ENCODE data around the gene SMAD3. TPM values are rescaled to one million over a fixed set of nuclear protein-coding genes. Genes with fewer than 3 reads are reported as not detected.

SMAD3 gene
- total RNA-seq, 2 donors from 2014 or later, result 57.0 to 94.9 TPM

- Mint-ChIP-seq H3K4me1 (no peaks in the 10 kb centered on the region), H3K27me3 (no peaks in the 10 kb centered on the region), H3K27ac (no peak overlapping the region), H3K36me3 (ENCODE audit: low read depth) (peaks cover 44% of the 10 kb centered on the region), H3K4me3 (no peak overlapping the region), H3K9me3 (no peaks in the 10 kb centered on the region)
- no peak for ATAC-seq (replicated peaks)
Measured at GRCh38 chr15:67210555-67211168, 145.3 kb downstream of the SMAD3 start.

GRCh38 chr15:67212684-67213367 lies 147.4 kb downstream of the SMAD3 start:
- no peak for ATAC-seq (replicated peaks)
- Mint-ChIP-seq H3K27me3 (no peaks in the 10 kb centered on the region), H3K9me3 (no peaks in the 10 kb centered on the region)

DNA sequence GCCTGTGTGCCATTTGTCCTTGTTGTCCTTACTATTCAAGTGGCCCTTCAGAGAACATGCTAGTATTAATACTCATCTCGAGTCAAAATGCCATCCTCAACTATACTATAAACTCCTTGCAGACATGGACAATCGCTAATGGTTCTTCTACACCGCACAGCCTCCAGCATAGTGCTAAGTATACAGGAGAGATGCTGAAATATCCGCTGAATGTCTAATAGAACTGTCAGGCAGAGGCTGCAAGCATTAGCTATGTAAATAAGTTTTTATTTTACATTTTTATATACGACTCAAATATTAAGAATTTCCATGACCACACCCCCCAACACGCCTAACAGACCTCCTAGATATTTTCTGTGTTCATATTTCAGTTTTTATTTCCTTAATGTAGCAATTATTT lies 149.7 kb downstream of the SMAD3 start:
- ATAC-seq (replicated peaks), result no peak
- H3K27ac Mint-ChIP-seq, result no peak overlapping the region
- H3K4me1 Mint-ChIP-seq, result peaks cover 12% of the 10 kb centered on the region
- no peak overlapping the region for H3K4me3 Mint-ChIP-seq
- peaks cover 37% of the 10 kb centered on the region for H3K36me3 Mint-ChIP-seq (ENCODE audit: low read depth)
- no peaks in the 10 kb centered on the region for H3K27me3 Mint-ChIP-seq
- no peaks in the 10 kb centered on the region for H3K9me3 Mint-ChIP-seq

More at GRCh38 chr15:67212684-67213367, 147.4 kb downstream of the SMAD3 start:
- Mint-ChIP-seq H3K4me1 (no peaks in the 10 kb centered on the region), H3K27ac (no peak overlapping the region), H3K36me3 (ENCODE audit: low read depth) (peaks cover 34% of the 10 kb centered on the region), H3K4me3 (no peak overlapping the region)

- Mint-ChIP-seq H3K4me1 (peaks cover 12% of the 10 kb centered on the region), H3K9me3 (no peaks in the 10 kb centered on the region), H3K36me3 (ENCODE audit: low read depth) (peaks cover 43% of the 10 kb centered on the region), H3K27ac (no peak overlapping the region), H3K4me3 (no peak overlapping the region), H3K27me3 (no peaks in the 10 kb centered on the region)
- no peak for ATAC-seq (replicated peaks)
Measured at GRCh38 chr15:67216859-67217258, 151.5 kb downstream of the SMAD3 start.

DNA sequence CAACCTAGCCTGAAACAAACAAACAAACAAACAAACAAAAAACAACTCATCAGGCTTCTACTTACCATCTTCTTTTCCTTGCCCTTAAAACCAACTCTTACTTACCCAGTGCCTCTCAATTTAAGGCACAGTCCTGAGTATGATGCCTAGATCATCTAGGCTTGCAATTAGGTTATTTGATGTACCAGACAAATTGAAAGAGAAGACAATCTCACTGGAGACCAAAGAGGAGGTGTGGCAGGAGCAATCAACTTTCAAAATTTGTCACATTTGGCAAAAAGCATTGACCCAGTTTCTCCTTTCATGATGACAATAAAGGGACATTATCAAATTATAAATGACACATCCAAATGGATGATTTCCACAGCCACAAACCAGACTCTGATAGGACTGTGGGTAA lies 153.0 kb downstream of the SMAD3 start:
- Mint-ChIP-seq H3K27ac (peak overlapping the region; percentile 74), H3K27me3 (no peaks in the 10 kb centered on the region), H3K4me3 (no peak overlapping the region), H3K36me3 (ENCODE audit: low read depth) (peaks cover 43% of the 10 kb centered on the region), H3K4me1 (peaks cover 12% of the 10 kb centered on the region), H3K9me3 (no peaks in the 10 kb centered on the region)
- ATAC-seq (replicated peaks), result peak; percentile 72

GRCh38 chr15:67219288-67219687 lies 153.9 kb downstream of the SMAD3 start:
- Mint-ChIP-seq H3K27ac (no peak overlapping the region), H3K36me3 (ENCODE audit: low read depth) (peaks cover 43% of the 10 kb centered on the region), H3K9me3 (no peaks in the 10 kb centered on the region), H3K27me3 (no peaks in the 10 kb centered on the region), H3K4me3 (no peak overlapping the region), H3K4me1 (peaks cover 12% of the 10 kb centered on the region)
- ATAC-seq (replicated peaks), result no peak

- H3K36me3 Mint-ChIP-seq (ENCODE audit: low read depth), result peaks cover 50% of the 10 kb centered on the region
- no peaks in the 10 kb centered on the region for H3K9me3 Mint-ChIP-seq
- ATAC-seq (replicated peaks), result no peak
- no peak overlapping the region for H3K27ac Mint-ChIP-seq
- H3K4me1 Mint-ChIP-seq, result peaks cover 8% of the 10 kb centered on the region
- no peaks in the 10 kb centered on the region for H3K27me3 Mint-ChIP-seq
- no peak overlapping the region for H3K4me3 Mint-ChIP-seq
Measured at GRCh38 chr15:67224889-67225288, 159.5 kb downstream of the SMAD3 start.

- no peak for ATAC-seq (replicated peaks)
- H3K4me1 Mint-ChIP-seq, result peaks cover 8% of the 10 kb centered on the region
Measured at GRCh38 chr15:67225336-67225735, 159.9 kb downstream of the SMAD3 start.

DNA sequence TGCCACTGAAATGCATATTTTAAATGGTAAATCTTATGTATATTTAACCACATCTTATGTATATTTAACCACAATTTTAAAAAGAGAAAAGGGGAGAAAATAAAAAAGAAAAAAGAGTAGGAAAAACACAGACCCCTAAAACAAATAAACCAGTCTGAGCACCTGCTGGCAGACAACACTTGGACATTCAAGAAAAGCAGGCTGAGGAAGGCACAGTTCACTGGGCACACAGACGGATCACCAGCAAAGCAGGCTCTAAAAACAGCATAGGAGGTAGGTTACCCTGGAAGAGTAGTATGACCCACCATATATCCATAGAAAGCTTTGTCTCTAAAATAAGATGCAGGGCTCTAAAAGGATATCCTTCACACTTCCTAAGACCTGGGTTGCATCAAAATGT lies 162.0 kb downstream of the SMAD3 start:
- ATAC-seq (replicated peaks), result no peak
- Mint-ChIP-seq H3K27me3 (no peaks in the 10 kb centered on the region), H3K9me3 (no peaks in the 10 kb centered on the region), H3K4me1 (peaks cover 8% of the 10 kb centered on the region), H3K27ac (no peak overlapping the region), H3K36me3 (ENCODE audit: low read depth) (peaks cover 70% of the 10 kb centered on the region), H3K4me3 (no peak overlapping the region)

More at GRCh38 chr15:67225336-67225735, 159.9 kb downstream of the SMAD3 start:
- Mint-ChIP-seq H3K4me3 (no peak overlapping the region), H3K36me3 (ENCODE audit: low read depth) (peaks cover 54% of the 10 kb centered on the region), H3K27ac (no peak overlapping the region), H3K9me3 (no peaks in the 10 kb centered on the region), H3K27me3 (no peaks in the 10 kb centered on the region)

- H3K36me3 Mint-ChIP-seq (ENCODE audit: low read depth), result peaks cover 74% of the 10 kb centered on the region
- H3K27ac Mint-ChIP-seq, result no peak overlapping the region
Measured at GRCh38 chr15:67227846-67228245, 162.4 kb downstream of the SMAD3 start.

GRCh38 chr15:67228286-67228685 lies 162.9 kb downstream of the SMAD3 start:
- Mint-ChIP-seq H3K27ac (no peak overlapping the region), H3K4me1 (peaks cover 8% of the 10 kb centered on the region), H3K9me3 (no peaks in the 10 kb centered on the region), H3K27me3 (no peaks in the 10 kb centered on the region), H3K36me3 (ENCODE audit: low read depth) (peaks cover 78% of the 10 kb centered on the region), H3K4me3 (no peak overlapping the region)
- no peak for ATAC-seq (replicated peaks)

More at GRCh38 chr15:67227846-67228245, 162.4 kb downstream of the SMAD3 start:
- H3K9me3 Mint-ChIP-seq, result no peaks in the 10 kb centered on the region
- no peak overlapping the region for H3K4me3 Mint-ChIP-seq
- H3K27me3 Mint-ChIP-seq, result no peaks in the 10 kb centered on the region
- no peak for ATAC-seq (replicated peaks)
- H3K4me1 Mint-ChIP-seq, result peaks cover 8% of the 10 kb centered on the region

DNA sequence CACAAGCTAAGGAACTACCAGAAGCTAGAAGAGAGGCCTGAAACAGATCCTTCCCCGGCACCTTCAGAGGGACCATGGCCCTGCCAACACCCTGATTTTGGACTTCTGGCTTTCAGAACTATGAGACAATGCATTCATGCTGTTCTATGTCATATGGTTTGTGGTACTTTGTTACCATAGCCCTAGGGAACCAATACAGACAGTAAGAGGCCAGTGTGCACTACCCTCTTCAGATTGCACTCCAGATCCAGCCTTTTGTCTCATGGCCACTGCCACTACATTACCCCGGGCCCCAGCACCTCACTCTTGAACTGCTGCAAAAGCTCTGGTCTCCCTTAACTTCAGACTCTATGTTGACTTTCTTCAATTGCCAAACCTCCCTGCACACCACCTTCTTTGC lies 165.1 kb downstream of the SMAD3 start:
- no peaks in the 10 kb centered on the region for H3K27me3 Mint-ChIP-seq
- no peaks in the 10 kb centered on the region for H3K9me3 Mint-ChIP-seq
- peaks cover 97% of the 10 kb centered on the region for H3K36me3 Mint-ChIP-seq (ENCODE audit: low read depth)
- no peak overlapping the region for H3K4me3 Mint-ChIP-seq
- ATAC-seq (replicated peaks), result no peak
- no peak overlapping the region for H3K27ac Mint-ChIP-seq
- H3K4me1 Mint-ChIP-seq, result peaks cover 8% of the 10 kb centered on the region

DNA sequence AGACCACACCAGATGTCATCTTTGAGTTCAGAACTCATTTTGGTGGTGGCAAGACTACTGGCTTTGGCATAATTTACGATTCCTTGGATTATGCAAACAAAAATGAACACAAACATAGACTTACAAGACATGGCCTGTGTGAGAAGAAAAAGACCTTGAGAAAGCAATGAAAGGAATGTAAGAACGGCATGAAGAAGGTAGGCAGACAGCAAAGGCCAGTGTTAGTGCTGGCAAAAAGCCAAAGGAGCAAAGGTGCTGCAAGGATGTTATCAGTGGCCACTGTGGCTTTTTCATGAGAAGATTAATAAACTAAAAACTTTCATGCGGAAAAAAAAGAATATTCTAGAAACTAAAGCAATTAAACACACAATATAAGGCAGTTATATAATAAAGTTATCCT lies 167.2 kb downstream of the SMAD3 start:
- Mint-ChIP-seq H3K27me3 (no peaks in the 10 kb centered on the region), H3K4me3 (no peak overlapping the region), H3K9me3 (no peaks in the 10 kb centered on the region), H3K36me3 (ENCODE audit: low read depth) (peaks cover 90% of the 10 kb centered on the region), H3K4me1 (peaks cover 8% of the 10 kb centered on the region), H3K27ac (no peak overlapping the region)
- no peak for ATAC-seq (replicated peaks)

DNA sequence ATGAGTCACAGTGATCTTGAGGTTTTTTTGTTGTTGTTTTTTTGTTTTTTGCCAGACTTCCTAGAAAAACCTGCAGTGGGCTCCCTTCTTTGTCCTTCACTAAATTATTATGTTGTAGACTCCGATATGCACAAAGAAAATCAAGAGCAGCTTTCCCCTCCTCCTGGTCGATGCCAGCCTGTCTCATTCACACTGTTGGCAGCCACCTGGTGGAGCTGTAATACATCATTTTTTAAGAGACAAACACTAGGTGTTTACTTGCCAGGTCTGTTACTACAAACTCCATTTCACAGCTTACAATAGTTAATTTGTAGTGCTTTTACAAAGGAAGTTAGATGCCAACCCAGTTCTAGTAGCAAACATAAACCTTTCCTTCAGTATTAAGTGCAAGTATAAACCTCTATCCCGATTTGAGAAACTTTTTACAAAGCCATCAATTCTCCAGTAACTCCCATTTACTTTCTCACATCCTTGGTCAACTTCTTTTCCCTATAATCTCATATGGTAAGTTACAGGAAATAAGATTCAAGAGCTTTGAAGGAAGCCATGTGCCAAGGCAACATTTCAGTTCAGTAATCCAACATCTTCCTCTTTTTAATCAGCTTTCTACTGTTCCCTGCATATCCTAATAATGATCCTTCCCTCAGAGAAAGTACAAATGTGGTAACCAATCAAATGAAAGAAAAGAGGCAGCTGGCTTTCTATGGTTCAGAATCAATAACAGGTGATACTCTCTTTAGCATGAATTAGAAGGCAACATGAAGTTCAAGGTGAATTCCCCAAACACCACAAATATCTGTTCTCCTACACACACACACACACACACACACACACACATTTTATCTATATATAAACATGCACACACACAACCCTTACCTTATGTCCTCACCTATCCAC lies 175.1 kb downstream of the SMAD3 start:
- Mint-ChIP-seq H3K27ac (peak overlapping the region; percentile 89), H3K4me1 (peaks cover 35% of the 10 kb centered on the region), H3K27me3 (no peaks in the 10 kb centered on the region), H3K36me3 (ENCODE audit: low read depth) (peaks cover 19% of the 10 kb centered on the region), H3K4me3 (peak overlapping the region; percentile 71), H3K9me3 (no peaks in the 10 kb centered on the region)
- ATAC-seq (replicated peaks), result peak; percentile 30
